Fibroblast of peridontal ligament (primary cell): Measurements from ENCODE around the gene NCAPD2.

ENCODE experiments used
- DNase-seq: peaks from one replicate; pipeline ENCODE4 v3.0.0-alpha.2; 2010; ENCODE audit errors: extremely low read depth

NCAPD2 gene

DNA sequence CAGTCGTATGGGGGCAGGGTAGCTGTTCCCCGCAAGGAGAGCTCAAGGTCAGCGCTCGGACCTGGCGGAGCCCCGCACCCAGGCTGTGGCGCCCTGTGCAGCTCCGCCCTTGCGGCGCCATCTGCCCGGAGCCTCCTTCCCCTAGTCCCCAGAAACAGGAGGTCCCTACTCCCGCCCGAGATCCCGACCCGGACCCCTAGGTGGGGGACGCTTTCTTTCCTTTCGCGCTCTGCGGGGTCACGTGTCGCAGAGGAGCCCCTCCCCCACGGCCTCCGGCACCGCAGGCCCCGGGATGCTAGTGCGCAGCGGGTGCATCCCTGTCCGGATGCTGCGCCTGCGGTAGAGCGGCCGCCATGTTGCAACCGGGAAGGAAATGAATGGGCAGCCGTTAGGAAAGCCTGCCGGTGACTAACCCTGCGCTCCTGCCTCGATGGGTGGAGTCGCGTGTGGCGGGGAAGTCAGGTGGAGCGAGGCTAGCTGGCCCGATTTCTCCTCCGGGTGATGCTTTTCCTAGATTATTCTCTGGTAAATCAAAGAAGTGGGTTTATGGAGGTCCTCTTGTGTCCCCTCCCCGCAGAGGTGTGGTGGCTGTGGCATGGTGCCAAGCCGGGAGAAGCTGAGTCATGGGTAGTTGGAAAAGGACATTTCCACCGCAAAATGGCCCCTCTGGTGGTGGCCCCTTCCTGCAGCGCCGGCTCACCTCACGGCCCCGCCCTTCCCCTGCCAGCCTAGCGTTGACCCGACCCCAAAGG is 41.2 kb downstream of the NCAPD2 start:
- peak; percentile 58 for DNase-seq

DNA sequence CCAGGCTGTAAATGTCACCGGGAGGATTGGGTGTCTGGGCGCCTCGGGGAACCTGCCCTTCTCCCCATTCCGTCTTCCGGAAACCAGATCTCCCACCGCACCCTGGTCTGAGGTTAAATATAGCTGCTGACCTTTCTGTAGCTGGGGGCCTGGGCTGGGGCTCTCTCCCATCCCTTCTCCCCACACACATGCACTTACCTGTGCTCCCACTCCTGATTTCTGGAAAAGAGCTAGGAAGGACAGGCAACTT is 41.7 kb downstream of the NCAPD2 start:
- DNase-seq: no peak

DNA sequence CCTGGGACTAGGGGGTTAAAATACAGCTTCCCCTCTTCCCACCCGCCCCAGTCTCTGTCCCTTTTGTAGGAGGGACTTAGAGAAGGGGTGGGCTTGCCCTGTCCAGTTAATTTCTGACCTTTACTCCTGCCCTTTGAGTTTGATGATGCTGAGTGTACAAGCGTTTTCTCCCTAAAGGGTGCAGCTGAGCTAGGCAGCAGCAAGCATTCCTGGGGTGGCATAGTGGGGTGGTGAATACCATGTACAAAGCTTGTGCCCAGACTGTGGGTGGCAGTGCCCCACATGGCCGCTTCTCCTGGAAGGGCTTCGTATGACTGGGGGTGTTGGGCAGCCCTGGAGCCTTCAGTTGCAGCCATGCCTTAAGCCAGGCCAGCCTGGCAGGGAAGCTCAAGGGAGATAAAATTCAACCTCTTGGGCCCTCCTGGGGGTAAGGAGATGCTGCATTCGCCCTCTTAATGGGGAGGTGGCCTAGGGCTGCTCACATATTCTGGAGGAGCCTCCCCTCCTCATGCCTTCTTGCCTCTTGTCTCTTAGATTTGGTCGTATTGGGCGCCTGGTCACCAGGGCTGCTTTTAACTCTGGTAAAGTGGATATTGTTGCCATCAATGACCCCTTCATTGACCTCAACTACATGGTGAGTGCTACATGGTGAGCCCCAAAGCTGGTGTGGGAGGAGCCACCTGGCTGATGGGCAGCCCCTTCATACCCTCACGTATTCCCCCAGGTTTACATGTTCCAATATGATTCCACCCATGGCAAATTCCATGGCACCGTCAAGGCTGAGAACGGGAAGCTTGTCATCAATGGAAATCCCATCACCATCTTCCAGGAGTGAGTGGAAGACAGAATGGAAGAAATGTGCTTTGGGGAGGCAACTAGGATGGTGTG is 42.3 kb downstream of the NCAPD2 start:
- peak; percentile 10 for DNase-seq

DNA sequence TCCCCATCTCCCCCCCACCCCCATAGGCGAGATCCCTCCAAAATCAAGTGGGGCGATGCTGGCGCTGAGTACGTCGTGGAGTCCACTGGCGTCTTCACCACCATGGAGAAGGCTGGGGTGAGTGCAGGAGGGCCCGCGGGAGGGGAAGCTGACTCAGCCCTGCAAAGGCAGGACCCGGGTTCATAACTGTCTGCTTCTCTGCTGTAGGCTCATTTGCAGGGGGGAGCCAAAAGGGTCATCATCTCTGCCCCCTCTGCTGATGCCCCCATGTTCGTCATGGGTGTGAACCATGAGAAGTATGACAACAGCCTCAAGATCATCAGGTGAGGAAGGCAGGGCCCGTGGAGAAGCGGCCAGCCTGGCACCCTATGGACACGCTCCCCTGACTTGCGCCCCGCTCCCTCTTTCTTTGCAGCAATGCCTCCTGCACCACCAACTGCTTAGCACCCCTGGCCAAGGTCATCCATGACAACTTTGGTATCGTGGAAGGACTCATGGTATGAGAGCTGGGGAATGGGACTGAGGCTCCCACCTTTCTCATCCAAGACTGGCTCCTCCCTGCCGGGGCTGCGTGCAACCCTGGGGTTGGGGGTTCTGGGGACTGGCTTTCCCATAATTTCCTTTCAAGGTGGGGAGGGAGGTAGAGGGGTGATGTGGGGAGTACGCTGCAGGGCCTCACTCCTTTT is 43.1 kb downstream of the NCAPD2 start:
- DNase-seq: peak; percentile 3

DNA sequence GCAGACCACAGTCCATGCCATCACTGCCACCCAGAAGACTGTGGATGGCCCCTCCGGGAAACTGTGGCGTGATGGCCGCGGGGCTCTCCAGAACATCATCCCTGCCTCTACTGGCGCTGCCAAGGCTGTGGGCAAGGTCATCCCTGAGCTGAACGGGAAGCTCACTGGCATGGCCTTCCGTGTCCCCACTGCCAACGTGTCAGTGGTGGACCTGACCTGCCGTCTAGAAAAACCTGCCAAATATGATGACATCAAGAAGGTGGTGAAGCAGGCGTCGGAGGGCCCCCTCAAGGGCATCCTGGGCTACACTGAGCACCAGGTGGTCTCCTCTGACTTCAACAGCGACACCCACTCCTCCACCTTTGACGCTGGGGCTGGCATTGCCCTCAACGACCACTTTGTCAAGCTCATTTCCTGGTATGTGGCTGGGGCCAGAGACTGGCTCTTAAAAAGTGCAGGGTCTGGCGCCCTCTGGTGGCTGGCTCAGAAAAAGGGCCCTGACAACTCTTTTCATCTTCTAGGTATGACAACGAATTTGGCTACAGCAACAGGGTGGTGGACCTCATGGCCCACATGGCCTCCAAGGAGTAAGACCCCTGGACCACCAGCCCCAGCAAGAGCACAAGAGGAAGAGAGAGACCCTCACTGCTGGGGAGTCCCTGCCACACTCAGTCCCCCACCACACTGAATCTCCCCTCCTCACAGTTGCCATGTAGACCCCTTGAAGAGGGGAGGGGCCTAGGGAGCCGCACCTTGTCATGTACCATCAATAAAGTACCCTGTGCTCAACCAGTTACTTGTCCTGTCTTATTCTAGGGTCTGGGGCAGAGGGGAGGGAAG is 43.9 kb downstream of the NCAPD2 start:
- peak; percentile 86 for DNase-seq

DNA sequence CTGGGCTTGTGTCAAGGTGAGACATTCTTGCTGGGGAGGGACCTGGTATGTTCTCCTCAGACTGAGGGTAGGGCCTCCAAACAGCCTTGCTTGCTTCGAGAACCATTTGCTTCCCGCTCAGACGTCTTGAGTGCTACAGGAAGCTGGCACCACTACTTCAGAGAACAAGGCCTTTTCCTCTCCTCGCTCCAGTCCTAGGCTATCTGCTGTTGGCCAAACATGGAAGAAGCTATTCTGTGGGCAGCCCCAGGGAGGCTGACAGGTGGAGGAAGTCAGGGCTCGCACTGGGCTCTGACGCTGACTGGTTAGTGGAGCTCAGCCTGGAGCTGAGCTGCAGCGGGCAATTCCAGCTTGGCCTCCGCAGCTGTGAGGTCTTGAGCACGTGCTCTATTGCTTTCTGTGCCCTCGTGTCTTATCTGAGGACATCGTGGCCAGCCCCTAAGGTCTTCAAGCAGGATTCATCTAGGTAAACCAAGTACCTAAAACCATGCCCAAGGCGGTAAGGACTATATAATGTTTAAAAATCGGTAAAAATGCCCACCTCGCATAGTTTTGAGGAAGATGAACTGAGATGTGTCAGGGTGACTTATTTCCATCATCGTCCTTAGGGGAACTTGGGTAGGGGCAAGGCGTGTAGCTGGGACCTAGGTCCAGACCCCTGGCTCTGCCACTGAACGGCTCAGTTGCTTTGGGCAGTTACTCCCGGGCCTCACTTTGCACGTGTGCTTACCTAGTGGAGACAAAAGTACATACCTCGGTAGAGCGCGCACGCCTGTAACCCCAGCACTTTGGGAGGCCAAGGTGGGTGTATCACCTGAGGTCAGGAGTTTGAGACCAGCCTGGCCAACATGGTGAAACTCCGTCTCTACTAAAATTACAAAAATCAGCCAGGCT is 44.8 kb downstream of the NCAPD2 start:
- DNase-seq: peak; percentile 33

DNA sequence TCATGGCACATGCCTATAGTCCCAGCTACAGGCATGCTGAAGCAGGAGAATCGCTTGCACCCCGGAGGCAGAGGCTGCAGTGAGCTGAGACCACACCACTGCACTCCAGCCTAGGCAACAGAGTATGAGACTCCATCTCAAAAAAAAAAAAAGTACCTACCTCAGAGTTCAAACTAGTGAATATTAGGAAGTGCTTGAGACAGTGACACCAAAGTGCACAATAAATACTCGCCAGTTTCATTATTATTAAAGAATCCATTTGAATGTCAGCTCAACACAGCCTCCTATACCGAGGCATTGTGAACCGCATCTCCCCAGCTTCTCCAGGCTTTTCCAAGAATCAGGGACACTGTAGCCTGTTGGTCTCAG is 45.4 kb downstream of the NCAPD2 start:
- DNase-seq: peak; percentile 13

DNA sequence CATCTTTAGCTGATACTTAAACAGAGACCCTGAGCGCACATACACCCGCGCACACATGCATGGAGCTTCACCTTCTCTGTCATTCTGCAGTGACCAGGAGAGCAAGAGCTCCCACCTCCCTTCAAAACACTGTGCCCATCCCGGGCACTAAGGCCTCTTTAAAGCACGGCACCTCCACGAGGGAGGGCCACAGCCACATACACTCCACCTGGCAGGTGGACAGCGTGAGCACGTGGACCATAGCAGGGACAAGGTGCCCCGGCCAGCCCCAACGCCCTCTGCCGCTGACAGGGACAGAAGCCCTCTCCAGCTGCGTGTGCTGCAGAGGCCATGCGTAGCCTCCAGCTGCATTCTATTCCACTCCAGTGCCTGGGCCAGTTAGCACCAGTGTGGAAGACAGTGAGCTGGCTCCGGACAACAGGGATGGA is 45.8 kb downstream of the NCAPD2 start:
- no peak for DNase-seq

DNA sequence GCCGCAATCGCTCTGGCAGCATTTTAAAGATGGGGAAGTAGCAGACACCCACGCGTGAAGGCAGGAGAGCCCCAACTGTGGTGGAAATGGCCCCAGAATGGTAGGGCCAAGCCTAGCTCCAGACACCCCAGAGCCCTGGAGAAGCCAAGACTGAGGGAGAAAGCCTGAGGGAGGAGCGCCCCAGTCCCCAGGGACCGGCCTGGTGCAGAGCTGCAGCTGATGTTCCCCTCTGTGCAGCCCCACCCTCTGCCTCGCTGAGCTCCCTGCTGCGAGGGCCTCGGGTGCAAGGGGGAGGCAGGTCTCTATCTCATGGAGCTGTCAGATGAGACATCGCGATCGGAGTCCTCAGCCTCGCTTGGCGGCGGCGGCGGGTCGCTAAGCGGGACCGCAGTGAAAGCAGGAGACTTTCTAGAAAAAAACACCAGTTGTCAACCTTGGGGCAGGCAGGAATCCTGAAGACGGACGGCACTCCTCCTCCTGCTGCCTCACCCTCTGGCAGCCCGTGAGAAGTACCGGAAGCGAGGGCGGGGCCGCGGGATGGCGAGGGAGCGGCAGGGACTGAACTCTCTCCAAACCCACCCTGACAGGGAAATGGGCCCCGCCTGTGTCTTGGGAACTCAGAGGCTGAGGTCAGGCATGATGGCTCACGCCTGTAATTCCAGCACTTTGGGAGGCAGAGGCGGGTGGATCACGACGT is 46.4 kb downstream of the NCAPD2 start:
- DNase-seq: peak; percentile 88

DNA sequence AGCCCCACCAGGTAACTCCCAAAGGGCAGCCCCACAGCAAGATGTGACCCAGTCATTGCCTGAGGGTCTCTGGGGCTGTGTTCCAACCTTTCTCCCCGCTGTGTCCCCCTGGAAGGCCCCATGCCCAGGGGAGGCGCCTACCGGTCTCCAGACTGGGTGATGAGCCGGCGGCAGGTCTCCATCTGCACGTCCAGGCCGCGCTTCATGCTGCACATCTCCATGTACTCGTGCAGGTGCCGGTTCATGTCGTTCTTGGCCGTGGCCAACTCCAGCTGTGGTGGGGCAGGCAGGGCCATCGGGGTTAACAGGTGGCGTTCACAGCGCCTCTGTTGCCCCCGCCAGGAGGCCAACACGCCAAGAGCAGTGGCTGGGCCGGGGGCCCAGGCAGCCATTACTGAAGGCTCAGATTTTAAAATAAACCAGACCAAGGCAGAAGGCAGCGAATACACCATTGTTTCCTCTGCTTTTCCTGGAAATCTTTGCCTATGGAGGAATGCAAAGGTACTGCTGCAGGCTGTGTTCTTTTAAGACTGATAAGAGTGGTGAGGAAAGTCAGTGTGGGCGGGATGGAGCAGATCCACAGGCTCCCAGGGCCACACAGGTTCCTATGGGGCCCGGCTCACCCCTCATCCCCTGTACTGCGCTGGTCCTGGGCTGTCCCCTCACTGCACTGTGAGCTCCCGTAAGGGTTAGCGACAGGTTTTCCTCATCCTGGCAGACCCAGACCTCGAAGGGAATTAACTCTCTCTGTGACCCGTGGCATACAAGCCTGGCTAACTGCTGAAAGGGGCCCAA is 47.7 kb downstream of the NCAPD2 start:
- DNase-seq: no peak

DNA sequence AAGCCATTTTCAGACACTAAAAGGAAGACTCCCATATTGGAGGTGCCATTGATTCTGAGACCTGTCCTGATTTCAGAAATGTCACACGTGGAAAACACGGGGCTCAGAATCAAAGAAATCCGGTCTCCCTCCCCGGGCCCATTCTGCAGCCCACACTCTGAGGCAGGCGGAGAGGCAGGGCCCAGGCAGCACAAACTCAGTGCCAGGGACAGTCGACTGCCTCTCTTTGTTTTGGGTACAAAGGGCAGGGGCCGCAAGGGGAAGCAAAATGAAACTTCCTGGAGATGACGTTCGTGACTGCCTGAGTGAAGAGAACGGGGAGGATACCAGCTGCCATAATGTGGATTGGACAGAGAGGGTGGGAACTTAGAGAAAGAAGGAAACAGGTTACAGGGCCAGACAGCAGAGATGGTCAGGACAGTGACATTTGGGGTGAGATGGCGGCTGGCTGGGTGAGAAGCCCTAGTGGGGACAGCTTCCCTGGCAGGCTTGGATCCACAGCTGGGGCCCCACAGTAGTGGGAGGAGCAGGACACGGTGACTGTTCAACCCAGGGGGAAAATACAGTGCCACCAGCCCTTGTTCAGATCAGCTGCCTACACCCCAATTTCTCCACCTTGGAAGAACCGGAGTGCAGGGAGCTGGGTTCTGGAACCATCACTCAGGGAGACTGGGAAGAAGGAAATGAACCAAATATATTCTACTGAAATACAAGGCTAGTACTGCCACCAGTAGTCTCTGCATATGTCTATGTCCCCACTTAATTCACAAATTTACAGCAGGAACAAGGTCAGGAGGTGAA is 48.5 kb downstream of the NCAPD2 start:
- no peak for DNase-seq

DNA sequence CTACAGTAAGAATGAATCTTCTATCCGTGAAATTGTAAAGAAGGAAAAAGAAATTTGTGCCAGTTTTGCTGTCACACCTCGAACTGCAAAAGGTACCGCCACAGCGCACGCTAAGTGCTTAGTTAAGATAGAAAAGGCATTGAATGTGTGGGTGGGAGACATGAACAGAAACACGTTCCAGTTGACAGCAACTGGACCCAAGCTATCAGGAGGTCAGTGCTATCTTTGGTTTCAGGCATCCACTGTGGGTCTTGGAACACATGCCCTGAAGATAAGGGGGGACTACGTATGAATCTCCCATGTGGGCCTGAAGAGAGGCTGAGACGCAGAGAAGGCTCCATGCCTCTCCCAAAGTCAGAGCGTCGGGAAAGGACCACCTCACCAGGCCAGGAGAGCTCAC is 52.1 kb downstream of the NCAPD2 start:
- no peak for DNase-seq

DNA sequence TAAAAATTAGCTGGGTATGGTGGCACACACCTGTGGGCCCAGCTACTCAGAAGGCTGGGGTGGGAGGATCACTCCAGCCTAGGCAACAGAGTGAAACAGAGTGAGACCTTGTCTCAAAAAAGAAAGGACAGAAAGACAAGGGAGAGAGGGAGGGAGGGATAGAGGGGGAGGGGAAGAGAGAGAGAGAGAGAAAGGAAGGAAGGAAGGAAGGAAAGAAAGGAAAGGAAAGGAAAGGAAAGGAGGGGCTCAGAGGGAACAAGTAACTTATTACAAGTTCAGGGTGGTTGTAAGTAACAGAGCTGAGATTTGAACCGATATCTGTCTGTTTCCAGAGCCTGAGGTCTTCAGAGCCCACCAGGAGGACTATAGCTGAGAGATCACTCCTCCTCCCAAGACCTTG is 53.7 kb downstream of the NCAPD2 start:
- no peak for DNase-seq

DNA sequence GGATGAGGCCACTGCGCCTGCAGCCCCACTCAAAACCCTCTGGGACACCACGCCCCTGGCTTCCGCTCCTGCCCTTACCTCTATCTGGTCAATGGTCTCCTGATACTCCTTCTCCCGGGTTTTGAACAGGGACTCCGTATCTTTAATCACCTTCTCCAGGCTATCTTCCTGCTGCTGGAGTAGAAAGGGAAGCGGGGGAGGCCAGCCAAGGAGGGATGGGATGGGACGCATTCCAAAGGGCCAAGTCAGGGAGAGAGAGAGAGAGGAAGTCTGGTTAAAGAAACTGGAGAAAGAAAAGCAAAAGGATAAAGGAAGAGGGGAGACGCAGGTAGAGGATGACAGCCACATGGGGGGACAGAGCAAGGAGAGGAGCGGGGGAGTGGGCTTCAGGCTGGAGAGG is 54.1 kb downstream of the NCAPD2 start:
- DNase-seq: peak; percentile 80

DNA sequence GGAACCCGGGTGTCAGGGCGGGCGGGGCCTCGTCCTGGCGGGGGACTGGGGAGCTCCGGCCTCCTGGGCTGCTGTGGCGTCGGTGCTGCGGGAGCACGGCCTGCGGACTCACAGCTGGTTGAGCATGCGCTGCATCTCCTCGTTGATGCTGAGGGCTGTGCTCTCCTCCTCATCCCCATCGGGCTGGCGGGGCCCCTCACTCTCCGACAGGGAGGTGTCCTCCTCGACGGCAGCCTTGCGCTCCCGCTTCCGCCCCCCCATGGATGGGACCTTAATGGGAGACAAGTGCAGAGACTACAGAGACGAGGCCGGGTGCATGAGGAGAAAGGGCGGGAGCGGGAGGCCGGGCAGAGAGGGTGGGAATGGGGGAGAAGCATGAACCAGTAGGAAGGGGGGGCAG is 54.7 kb downstream of the NCAPD2 start:
- no peak for DNase-seq

DNA sequence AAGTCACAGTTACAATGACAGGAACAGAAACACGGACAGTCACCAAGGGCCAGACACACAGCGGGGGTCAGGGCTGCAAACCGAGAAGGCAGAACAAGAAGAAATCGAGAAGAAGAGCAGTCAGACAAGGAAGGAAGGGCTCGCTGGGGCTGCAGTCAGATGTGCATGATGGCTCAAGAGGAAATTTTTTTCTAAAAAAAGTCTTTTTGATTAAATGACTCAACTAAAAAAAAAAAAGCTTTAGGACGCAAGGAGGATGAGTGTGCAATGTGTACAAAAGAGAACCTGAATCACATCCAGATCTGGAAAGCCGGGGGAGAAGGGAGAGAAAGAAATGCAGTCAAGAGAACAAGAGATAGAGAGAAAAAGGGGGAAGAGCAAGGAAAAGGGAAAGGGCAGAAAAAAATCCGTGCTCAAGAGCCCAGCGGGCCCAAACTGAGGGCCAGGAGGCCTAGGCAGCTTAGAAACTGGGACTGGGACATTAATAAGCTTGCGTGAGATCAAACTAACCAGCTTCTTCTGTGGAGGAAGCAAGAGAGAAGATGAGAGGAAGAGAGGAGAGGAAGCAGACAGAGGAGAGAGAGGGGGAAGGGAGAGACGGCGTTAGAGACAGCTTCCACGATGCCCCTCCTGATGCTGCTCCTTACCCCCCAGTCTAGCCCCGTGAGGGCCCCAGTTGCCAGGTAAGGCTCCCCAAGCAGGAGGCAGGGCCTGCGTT is 55.2 kb downstream of the NCAPD2 start:
- DNase-seq: peak; percentile 87

DNA sequence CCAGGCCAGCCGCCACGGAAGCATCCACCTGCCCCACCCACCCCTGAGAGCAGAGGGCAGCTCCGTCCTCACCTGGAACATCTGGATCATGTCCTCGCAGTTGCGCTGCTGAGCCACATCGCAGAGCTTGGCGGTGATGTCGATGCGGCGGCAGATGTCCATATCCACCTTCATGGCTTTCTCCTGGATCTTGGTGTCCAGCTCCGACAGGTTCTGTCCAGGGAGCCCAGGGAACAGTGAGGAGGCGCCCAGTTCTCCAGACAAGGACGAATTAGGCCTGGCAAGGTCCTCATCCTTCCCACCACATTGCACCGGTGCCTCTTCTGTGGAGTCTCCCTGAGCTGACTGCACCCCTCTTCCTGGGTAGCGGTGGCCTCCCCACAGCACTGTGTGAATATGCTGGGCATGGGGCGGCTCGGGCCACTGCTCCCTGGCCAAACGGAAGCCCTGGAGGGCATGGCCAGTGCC is 55.8 kb downstream of the NCAPD2 start:
- no peak for DNase-seq
